ENCODE data around the gene MAIP1. TPM values are rescaled to one million over a fixed set of nuclear protein-coding genes. Genes with fewer than 3 reads are reported as not detected.
"Not testable (repeated sequence)": the region's sequence is repeated elsewhere in the genome, so short reads cannot be mapped to it uniquely, and the experiment has no call there.

The MAIP1 gene
- 27.1 and 30.3 TPM in 2 replicates for total RNA-seq

- peak; percentile 49 for DNase-seq (ENCODE audit: low read depth, low spot score)
Observed at GRCh38 chr2:199955339-199956061, at the start of gene MAIP1, which contains the start of gene TYW5. MAIP1 (plus strand) TSS chr2:199955582; CDS start chr2:199955799, 217 bp downstream. TYW5 (minus strand) TSS chr2:199955491; CDS start chr2:199955470, 21 bp downstream.

- DNase-seq (ENCODE audit: low read depth, low spot score), result no peak
Observed at GRCh38 chr2:199907008-199907714, 48.2 kb upstream of the MAIP1 start.

- no peak for DNase-seq (ENCODE audit: low read depth, low spot score)
Observed at GRCh38 chr2:199910338-199911051, 44.9 kb upstream of the MAIP1 start.

GRCh38 chr2:199911052-199911876 is 44.1 kb upstream of the MAIP1 start, which contains the start of gene C2orf69:
C2orf69 (plus strand) TSS chr2:199911293; CDS start chr2:199911439, 146 bp downstream.
- peak; percentile 90 for DNase-seq (ENCODE audit: low read depth, low spot score)

GRCh38 chr2:199911877-199912161 is 43.6 kb upstream of the MAIP1 start:
- no peak for DNase-seq (ENCODE audit: low read depth, low spot score)

- DNase-seq (ENCODE audit: low read depth, low spot score), result not testable (repeated sequence)
Observed at GRCh38 chr2:199912553-199913114, 42.7 kb upstream of the MAIP1 start.

GRCh38 chr2:199914372-199914958 is 40.9 kb upstream of the MAIP1 start:
- no peak for DNase-seq (ENCODE audit: low read depth, low spot score)

- DNase-seq (ENCODE audit: low read depth, low spot score), result no peak
Observed at GRCh38 chr2:199916980-199917379, 38.4 kb upstream of the MAIP1 start.

- DNase-seq (ENCODE audit: low read depth, low spot score), result no peak
Observed at GRCh38 chr2:199922856-199923255, 32.5 kb upstream of the MAIP1 start.

GRCh38 chr2:199923924-199924323 is 31.5 kb upstream of the MAIP1 start:
- DNase-seq (ENCODE audit: low read depth, low spot score), result no peak

GRCh38 chr2:199926806-199927205 is 28.6 kb upstream of the MAIP1 start:
- DNase-seq (ENCODE audit: low read depth, low spot score), result no peak

GRCh38 chr2:199928226-199928625 is 27.2 kb upstream of the MAIP1 start:
- no peak for DNase-seq (ENCODE audit: low read depth, low spot score)

- DNase-seq (ENCODE audit: low read depth, low spot score), result no peak
Observed at GRCh38 chr2:199928626-199929025, 26.8 kb upstream of the MAIP1 start.

GRCh38 chr2:199929262-199929661 is 26.1 kb upstream of the MAIP1 start:
- no peak for DNase-seq (ENCODE audit: low read depth, low spot score)

- no peak for DNase-seq (ENCODE audit: low read depth, low spot score)
Observed at GRCh38 chr2:199932312-199932855, 23.0 kb upstream of the MAIP1 start.

GRCh38 chr2:199933466-199933865 is 21.9 kb upstream of the MAIP1 start:
- DNase-seq (ENCODE audit: low read depth, low spot score), result no peak

GRCh38 chr2:199936554-199936953 is 18.8 kb upstream of the MAIP1 start:
- no peak for DNase-seq (ENCODE audit: low read depth, low spot score)

GRCh38 chr2:199940373-199940772 is 15.0 kb upstream of the MAIP1 start:
- DNase-seq (ENCODE audit: low read depth, low spot score), result no peak

- no peak for DNase-seq (ENCODE audit: low read depth, low spot score)
Observed at GRCh38 chr2:199943373-199943772, 12.0 kb upstream of the MAIP1 start.

GRCh38 chr2:199946196-199946595 is 9.2 kb upstream of the MAIP1 start:
- DNase-seq (ENCODE audit: low read depth, low spot score), result no peak

Data from pulmonary artery endothelial cell (primary cell).